ENCODE data around the gene GEN1.

GEN1 gene

DNA sequence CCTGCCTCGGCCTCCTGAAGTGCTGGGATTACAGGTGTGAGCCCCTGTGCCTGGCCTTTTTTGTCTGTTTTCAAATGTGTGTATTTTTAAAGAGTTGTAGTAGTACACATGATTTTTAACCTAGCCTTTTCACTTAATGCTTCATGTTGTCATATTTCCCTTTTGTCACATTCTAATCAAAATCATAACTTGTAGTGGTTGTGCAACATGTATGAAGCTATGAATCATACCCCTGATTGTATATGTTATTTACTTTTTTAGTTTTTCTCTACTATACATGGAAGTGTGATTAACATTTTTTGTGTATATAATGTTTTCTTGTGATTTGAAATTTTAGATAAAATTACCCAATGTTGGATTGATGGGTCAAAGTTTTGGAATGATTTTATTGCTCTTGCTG lies 8.5 kb downstream of the GEN1 start:
- H3F3A ChIP-seq (ENCODE audit: insufficient read depth, low read length): no peaks in the 10 kb centered on the region
- no peaks in the 10 kb centered on the region for H3K9me2 ChIP-seq (replicated peaks; ENCODE audit: insufficient read depth, low read length)
- no peak for TF ChIP-seq EZH2phosphoT487 (IDR thresholded peaks at IDR 0.05; ENCODE audit: low read length)
- TF ChIP-seq EZH2 (optimal IDR thresholded peaks at IDR 0.05; ENCODE audit: low read depth, low read length): no peak
- no peak for TF ChIP-seq CTCF (IDR thresholded peaks at IDR 0.05; ENCODE audit: low read length)
- H3K79me2 ChIP-seq (ENCODE audit: low read length): peaks cover 25% of the 10 kb centered on the region
- H3K27ac ChIP-seq (ENCODE audit: low read length): no peak overlapping the region
- no peaks in the 10 kb centered on the region for H3K4me1 ChIP-seq (ENCODE audit: low read length)
- no peaks in the 10 kb centered on the region for H4K20me1 ChIP-seq (ENCODE audit: insufficient read depth, low read length)
- H3K9ac ChIP-seq (ENCODE audit: low read length): no peak overlapping the region
- peaks cover 11% of the 10 kb centered on the region; the same call in 1 of the 2 replicates for H3K36me3 ChIP-seq (replicated peaks; ENCODE audit: insufficient read depth, low read length)
- H3K4me2 ChIP-seq (ENCODE audit: low read depth, low read length): no peak overlapping the region
- no peaks in the 10 kb centered on the region for H3K9me3 ChIP-seq (replicated peaks; ENCODE audit: insufficient read depth, low read length)
- no peak overlapping the region for H3K4me3 ChIP-seq (ENCODE audit: low read length)
- H2AFZ ChIP-seq (ENCODE audit: low read length): no peak overlapping the region
- DNase-seq: no peak
- H3K27me3 ChIP-seq (replicated peaks; ENCODE audit: insufficient read depth, low read length): no peaks in the 10 kb centered on the region

GRCh38 chr2:17763641-17764333 lies 9.8 kb downstream of the GEN1 start:
- Histone ChIP-seq H3K27ac (ENCODE audit: low read length) (no peak overlapping the region), H3K9ac (ENCODE audit: low read length) (no peak overlapping the region), H3K27me3 (replicated peaks; ENCODE audit: insufficient read depth, low read length) (no peaks in the 10 kb centered on the region), H3K4me3 (ENCODE audit: low read length) (no peak overlapping the region), H3K36me3 (replicated peaks; ENCODE audit: insufficient read depth, low read length) (peaks cover 11% of the 10 kb centered on the region; the same call in 1 of the 2 replicates), H3K9me3 (replicated peaks; ENCODE audit: insufficient read depth, low read length) (no peaks in the 10 kb centered on the region), H3K79me2 (ENCODE audit: low read length) (peaks cover 11% of the 10 kb centered on the region), H3K4me1 (ENCODE audit: low read length) (no peaks in the 10 kb centered on the region), H3F3A (ENCODE audit: insufficient read depth, low read length) (no peaks in the 10 kb centered on the region), H2AFZ (ENCODE audit: low read length) (no peak overlapping the region), H3K4me2 (ENCODE audit: low read depth, low read length) (no peak overlapping the region), H3K9me2 (replicated peaks; ENCODE audit: insufficient read depth, low read length) (no peaks in the 10 kb centered on the region), H4K20me1 (ENCODE audit: insufficient read depth, low read length) (no peaks in the 10 kb centered on the region)
- TF ChIP-seq CTCF (IDR thresholded peaks at IDR 0.05; ENCODE audit: low read length) (no peak), EZH2 (optimal IDR thresholded peaks at IDR 0.05; ENCODE audit: low read depth, low read length) (no peak), EZH2phosphoT487 (IDR thresholded peaks at IDR 0.05; ENCODE audit: low read length) (no peak)
- no peak for DNase-seq

DNA sequence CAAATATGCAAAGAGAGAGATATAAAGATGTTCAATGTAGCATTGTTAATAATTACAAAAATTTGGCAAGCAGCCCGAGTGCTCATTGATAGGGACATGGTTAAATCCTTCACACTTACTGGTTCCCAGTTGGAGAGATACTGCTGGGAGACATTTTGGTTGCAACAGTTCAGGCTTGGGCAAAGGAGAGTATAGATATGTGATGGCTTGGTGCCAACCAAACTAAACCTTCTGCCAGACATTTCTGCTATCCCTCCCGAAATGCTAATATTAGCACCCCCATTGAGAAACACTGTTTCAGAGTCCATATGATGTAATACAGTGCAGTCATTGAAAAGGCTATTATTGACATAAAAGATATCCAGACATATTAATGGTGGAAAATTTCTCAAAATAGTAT lies 11.5 kb downstream of the GEN1 start:
- no peaks in the 10 kb centered on the region for H3K4me1 ChIP-seq (ENCODE audit: low read length)
- no peak overlapping the region for H3K27ac ChIP-seq (ENCODE audit: low read length)
- no peak for TF ChIP-seq CTCF (IDR thresholded peaks at IDR 0.05; ENCODE audit: low read length)
- no peak for TF ChIP-seq EZH2 (optimal IDR thresholded peaks at IDR 0.05; ENCODE audit: low read depth, low read length)
- TF ChIP-seq EZH2phosphoT487 (IDR thresholded peaks at IDR 0.05; ENCODE audit: low read length): no peak
- H3K79me2 ChIP-seq (ENCODE audit: low read length): no peaks in the 10 kb centered on the region
- H3K9me2 ChIP-seq (replicated peaks; ENCODE audit: insufficient read depth, low read length): no peaks in the 10 kb centered on the region
- no peak overlapping the region for H2AFZ ChIP-seq (ENCODE audit: low read length)
- no peaks in the 10 kb centered on the region for H3K27me3 ChIP-seq (replicated peaks; ENCODE audit: insufficient read depth, low read length)
- peaks cover 5% of the 10 kb centered on the region; the same call in 1 of the 2 replicates for H3K36me3 ChIP-seq (replicated peaks; ENCODE audit: insufficient read depth, low read length)
- DNase-seq: no peak
- no peaks in the 10 kb centered on the region for H3F3A ChIP-seq (ENCODE audit: insufficient read depth, low read length)
- H3K9ac ChIP-seq (ENCODE audit: low read length): no peak overlapping the region
- no peak overlapping the region for H3K4me2 ChIP-seq (ENCODE audit: low read depth, low read length)
- no peaks in the 10 kb centered on the region for H3K9me3 ChIP-seq (replicated peaks; ENCODE audit: insufficient read depth, low read length)
- H3K4me3 ChIP-seq (ENCODE audit: low read length): no peak overlapping the region
- no peaks in the 10 kb centered on the region for H4K20me1 ChIP-seq (ENCODE audit: insufficient read depth, low read length)

Data from MM.1S (cell line).